Glomerular endothelial cell (primary cell): Measurements from ENCODE around the gene TESK2. TPM values are rescaled to one million over a fixed set of nuclear protein-coding genes. Genes with fewer than 3 reads are reported as not detected.
"Not testable (repeated sequence)": the region's sequence is repeated elsewhere in the genome, so short reads cannot be mapped to it uniquely, and the experiment has no call there.

ENCODE experiments used
- DNase-seq: peaks from one replicate; pipeline ENCODE4 v3.0.0-alpha.2; 2011; ENCODE audit warnings: low read depth, low spot score; ENCODE audit errors: extremely low read depth
- total RNA-seq: library from RNA; depleted of rRNA; stranded (reverse); fragments of >200 nt; gene quantifications from 2 replicates; pipeline ENCODE4 v1.2.3, GENCODE V29; 2015

TESK2 gene
- total RNA-seq, 1 donor from 2014 or later, result 2.6 TPM

DNA sequence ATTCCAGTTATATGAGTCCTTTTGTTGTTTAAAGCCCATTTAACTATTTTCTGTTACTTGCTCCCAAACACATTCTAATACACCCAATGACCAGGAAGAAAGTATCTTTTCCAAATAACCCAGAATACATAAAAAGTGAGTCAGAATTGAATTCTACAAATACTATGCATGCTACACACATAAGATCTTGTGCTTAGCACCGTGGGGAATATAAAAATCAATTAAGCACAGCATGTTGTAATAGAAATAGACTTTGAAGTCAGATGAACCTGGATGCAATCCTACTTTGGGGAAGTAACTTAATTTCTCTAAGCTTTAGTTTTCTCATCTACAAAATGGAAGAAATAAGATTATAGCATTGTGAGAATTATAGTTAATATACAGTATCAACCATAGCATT lies 110.2 kb downstream of the TESK2 start:
- no peak for DNase-seq

DNA sequence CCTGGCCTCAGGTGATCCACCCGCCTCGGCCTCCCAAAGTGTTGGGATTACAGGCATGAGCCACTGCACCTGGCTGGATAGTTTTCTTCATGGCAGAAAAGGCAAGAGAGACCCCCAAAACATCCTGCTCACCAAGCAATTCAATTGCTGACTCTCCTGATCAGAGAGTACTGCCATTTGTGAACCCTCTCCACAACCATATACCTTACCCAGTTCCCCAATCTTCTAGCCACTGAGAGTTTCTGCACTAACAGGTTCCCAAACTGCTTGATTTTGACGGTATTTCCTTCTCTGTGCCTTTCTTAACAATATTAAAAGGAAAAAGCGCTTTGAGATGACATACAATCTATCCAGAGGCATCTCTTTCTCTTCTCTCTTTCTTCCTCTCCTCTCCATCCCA lies 110.8 kb downstream of the TESK2 start:
- no peak for DNase-seq

DNA sequence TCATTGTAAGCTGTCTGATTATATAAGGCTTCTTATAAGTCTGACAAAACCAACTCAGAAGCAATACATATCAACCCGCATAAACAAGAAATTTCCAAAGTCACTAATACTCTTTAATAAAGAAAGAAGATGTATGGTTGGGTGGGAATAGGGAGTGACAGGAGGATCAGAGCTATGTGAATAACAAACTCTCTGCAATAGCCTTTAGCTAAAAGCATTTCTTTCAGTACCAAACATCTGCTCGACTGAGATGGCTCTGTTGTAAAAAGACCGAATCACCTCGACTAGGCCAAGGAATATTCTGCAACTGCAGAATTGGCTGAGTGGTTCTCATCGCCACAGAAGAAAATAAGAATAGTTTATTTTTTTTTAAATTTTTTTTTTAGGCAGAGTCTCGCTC lies 111.4 kb downstream of the TESK2 start:
- no peak for DNase-seq

DNA sequence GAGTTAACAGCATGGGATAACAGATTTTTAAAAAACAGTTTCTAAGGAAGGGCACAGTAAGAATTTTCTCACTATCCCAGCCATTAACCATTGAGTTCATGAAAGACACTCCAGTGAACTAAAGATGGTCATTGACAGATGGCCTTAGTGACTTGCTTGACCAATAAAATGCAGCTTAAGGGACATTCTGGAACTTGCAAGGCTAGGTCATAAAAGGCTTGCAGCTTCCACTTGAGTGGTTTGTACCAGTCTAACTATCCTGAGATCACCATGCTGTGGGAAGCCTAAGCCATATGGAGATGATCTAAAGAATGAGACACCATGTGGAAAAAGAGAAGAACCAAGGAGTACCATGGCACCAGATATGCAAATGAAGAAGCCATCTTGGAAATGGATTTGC lies 112.8 kb downstream of the TESK2 start:
- DNase-seq, result no peak

DNA sequence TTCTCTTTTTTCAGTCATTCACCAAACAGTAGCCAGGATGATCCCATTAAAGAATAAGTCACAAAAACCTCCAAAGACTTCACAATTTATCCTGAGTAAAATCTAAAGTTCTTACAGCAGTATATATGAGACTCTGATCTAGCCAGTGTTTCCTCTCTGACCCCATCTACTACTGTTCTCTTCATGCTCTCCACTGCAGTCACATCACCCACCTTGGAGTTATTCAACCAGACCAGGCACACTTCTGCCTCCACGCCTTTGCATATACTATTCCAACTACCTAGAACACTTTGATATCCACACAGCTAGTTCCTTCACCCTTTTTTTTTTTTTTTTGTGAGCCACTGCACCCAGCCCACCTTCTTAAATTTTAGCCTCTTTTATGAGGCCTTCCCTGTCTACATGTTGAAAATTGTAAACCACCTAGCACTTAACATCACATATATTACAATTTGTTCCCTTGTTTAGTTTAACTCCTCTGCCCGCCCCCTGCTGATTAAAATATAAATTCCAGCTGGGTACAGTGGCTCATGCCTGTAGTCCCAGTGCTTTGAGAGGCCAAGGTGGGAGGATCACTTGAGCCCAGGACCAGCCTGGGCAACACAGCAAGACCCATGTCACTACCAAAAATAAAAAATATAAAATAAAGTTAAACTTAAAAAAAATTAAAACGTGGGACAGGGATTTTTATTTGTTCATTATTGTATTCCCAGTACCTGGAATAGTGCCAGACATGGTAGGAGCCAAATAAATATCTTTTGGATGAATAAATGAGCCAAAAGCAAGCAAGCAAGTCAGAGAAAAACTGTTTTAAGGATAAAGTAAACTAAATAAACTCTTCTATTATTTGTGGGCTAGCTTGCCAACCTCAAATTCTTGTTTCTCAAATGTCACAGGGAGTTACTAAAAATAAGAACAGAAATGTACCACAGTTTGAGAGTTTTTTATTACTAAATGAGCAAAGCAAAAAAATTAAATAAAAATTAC lies 115.6 kb downstream of the TESK2 start:
- no peak for DNase-seq

DNA sequence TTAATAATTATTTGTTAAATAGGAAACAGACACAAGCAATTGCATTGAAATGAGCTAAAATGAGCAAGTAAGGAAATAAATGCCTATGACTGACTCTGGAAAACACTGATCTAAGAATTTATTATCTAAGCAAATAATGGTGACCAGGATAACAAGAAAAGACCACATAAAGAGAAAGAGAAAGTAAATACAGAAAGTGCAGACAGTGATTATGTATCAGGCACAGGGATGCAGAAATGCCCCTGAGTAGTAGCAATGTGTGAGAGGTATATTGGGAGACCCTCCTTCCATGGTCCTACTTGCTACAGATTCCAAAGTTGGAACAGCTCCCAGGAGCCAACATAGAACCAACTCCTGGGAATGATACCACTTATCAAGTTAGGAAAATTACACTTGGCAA lies 117.4 kb downstream of the TESK2 start:
- DNase-seq, result no peak

DNA sequence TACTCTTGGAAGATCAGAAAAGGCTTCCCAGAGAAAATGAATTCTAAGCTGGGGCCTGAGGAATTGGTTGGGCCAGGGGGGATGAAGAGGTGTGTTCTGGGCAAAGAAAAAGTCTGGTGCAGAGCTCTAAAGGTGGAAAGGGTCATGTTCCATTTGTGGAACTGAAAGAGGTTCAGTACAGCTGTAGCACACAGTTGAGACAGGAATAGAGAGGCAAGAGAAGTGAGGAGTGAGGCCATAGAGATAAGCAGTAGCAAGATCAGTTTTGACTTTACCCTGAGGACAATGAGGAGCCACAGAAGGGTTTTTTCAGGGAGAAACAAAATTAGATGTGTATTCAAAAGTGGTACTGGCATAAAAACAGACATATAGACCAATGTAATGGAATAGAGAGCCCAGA lies 120.4 kb downstream of the TESK2 start:
- DNase-seq, result no peak

DNA sequence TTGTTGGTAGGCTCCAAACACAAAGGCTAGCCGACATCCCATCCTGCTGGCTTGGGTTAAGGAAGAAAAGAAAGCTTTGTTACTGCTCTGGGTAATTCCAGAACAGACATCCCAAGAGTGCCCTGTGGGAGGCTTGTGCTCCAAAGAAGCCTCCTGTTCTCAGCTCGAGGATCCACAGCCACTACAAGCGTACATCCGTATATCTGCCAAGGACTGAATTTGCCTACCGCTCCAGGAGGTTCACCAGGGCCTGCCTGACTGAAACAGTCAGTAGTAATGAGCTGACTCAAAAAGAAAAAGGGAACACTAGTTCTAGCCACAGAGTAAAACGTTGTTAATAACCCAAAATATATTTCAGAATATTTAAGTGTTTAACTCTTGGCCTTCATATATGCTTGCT lies 125.9 kb downstream of the TESK2 start:
- DNase-seq, result no peak

DNA sequence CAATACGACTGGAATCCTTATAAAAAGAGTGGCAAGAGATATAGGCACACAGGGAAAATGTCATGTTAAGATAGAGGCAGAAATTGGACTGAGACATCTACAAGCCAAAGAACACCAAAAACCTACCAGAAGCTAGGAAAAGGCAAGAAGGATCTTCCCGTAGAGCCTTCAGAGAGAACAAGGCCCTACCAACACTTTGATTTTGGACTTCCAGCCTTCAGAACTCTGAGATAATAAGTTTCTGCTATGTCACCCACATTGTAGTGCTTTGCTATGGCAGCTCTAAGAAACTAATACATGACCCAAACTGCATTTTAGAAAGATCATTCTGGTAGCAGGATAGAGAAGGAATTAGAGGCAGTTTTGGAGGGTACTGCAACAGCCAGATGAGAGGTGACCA lies 126.7 kb downstream of the TESK2 start:
- DNase-seq, result no peak

DNA sequence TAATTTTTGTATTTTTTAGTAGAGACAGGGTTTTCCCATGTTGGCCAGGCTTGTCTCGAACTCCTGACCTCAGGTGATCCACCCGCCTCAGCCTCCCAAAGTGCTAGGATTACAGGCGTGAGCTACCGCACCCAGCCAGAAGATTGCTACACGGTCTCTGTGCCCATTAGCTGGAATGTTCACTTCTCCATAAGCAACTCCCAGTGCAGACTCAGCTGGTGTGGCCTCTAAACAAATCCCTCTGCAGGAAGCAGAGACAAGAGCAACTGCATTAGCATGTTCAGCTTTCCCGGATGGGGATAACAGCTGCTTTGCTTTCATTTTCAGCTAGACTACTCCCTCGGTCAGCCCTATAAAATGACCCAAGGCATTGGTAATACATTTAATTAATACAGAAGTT lies 130.0 kb downstream of the TESK2 start:
- DNase-seq, result not testable (repeated sequence)

DNA sequence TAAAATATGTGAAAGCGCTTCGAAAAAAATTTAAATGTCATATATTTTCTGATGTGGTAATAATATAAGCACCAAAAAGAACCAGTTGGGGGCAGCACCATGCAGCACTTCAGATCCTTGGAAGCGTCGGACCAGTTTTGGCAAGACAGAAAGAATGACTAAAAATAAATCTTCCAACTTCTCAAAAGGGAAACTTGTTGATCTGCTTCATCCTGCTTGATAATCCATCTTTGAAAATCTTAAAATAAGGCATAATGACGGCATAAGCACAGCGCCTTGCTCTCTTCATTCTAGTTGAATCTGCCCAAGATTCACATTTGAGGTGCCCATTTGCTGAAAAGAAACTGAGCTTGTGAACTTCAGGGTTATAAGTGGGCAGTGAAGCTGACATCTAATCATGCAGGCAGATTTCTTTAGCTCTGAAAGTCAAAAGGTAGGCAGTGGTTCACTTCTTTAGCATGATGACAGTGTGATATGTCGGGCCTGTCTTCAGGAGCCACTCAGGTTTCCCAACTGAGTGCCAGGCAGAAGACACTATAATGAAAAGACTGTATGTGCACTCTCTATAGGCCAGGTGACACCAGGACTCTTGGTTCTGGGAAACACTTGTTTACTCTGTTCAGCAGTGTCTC lies 131.0 kb downstream of the TESK2 start:
- DNase-seq, result peak; percentile 29

DNA sequence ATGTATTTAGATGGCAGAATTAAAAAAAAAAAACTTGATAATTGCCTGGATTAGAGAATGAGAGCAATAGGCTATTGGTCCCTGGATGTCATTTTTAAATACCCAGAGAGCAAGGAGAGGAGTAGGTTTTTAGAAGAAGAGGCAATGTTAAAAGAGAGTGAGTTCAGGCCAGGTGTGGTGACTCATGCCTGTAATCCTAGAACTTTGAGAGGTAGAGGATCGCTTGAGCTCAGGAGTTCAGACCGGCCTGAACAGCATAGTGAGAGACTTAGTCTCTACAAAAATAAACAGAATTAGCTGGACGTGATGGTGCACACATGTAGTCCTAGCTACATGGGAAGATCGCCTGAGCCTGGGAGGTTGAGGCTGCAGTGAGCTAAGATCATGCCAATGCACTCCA lies 134.8 kb downstream of the TESK2 start:
- no peak for DNase-seq

DNA sequence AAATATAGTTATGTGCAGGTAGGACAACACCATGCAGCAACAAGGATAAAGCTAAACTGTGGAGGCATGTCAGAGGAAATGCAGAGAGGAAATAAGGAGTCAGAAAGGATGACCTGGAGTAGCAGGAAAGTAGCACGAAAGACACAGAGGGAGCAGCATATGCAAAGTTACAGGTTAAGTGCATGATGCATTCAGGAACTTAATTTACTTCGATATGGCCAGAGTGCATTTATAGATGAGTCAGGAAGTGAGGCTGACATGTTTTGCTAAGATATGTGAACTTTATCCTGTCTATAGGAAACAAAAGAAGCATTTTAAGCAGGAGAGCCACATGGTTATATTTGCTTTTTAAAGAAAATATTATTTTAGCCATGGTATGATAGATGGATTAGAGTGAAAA lies 135.3 kb downstream of the TESK2 start:
- no peak for DNase-seq

DNA sequence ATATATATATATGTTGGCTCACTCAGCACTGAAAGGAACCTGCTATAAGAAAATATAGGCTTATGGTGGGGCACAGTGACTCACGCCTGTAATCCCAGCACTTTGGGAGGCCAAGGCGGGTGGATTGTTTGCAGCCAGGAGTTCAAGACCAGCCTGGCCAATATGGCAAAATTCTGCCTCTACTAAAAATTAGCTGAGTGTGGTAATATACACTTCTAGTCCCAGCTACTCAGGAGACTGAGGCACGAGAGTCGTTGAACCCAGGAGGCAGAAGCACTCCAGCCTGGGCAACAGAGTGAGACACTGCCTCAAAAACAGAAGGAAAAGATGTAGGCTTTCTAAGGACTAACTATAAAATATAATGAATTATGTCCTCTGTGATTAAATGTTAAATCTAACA lies 136.1 kb downstream of the TESK2 start:
- no peak for DNase-seq

DNA sequence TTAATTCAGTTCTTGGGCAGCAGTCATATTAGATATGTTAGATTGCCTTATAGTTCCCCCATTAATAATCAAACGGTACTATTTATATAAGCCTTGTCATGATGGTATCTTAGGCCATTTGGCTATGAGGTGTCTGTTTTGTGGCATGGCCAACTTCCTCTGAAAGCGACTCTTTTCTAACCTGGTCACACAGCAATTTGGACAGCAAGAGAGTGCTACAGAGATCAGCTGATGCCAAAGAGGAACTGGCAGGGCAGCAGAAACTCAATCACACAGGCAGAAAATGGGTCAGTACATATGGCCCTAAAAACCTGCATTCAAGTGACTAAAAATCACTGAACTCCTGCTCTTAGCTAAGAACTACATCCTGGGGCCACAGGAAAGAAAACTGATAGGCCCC lies 137.3 kb downstream of the TESK2 start:
- DNase-seq, result no peak

DNA sequence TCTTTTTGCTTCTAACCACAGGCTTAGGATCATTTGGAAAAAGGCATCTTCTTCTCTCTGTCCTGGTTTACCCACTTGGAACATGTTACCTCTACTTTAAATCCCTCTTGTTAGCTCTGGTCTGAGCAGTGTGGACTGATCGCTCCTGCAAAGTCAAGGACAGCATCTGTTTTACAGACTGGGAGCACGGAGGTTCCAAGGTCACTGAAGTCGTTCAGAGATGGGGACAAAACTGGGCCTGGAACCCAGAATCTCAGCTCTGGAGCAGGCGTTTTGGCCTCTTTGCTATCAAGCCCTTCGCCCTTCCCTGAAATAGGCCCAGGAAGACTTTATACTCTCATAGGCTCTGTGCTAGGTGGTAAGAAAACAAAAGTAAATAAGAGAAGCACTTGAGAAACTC lies 139.5 kb downstream of the TESK2 start:
- no peak for DNase-seq

DNA sequence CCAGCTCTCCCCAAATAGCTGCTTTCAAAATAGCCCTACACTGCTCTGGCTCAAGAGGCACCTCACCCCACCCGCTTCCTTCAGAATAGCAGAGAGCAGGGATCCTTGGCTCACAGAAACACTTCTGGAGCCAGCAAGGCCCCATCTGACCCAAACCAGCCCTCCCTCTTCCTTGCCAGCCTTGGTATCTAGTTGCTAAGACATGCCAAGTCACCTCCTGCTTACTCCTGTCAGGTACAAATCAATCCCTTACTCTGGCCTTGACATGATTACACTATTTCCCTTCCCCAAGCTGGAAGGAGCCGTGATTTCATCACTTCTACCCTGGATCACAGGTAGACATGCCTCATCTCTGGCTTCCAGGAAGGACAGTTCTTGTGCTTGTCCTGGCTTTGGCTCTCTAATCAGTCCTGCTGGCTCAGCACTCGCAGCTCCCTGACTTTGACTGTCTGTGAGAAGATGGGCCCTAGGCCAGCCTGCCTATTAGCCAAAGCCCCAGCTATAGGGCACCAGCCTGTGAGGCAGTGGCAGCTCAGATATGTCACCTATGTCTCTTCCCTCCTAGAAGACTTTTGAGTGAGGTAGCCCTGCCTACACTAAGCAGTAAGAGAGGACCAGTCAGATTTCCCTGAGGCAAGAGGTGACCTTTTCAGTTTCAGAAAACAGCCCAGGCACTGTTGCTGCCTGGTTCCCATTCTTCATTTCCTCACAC lies 141.8 kb downstream of the TESK2 start:
- no peak for DNase-seq

DNA sequence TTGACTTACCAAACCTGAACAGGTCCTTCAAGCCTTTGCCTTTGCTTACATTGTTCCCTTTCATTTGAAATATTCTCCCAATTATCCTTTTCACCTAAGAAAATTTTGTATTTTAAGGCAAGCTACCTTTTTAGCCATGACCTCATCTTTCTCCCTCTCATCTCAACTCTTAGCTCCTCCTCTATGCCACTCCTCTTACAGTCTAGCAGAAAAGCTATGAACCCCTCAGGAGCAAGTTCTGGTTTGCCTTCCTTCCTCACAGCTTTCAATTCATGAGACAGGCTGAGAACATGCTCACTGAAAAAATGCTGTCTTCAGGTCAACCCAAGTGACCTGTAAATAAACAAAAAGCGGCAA lies 142.4 kb downstream of the TESK2 start:
- no peak for DNase-seq

DNA sequence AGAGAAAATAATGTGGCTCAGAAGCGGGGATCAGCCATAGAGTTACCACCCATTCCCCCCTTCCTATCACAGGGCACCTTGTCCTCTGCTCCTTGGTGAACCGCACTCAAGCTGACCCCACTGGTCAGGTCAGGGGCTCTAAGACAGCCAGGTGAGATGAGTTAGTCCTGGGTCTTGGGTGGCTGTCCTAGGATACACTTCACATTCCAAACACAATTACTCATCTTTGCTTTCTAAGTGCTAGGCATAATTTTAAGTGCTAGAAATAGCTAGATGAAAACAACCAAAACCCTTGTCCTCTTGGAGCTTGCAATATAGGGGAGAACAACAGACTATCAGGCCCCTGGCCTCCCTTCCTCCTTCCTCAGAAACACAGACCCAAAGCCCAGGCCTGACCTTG lies 142.9 kb downstream of the TESK2 start:
- no peak for DNase-seq

DNA sequence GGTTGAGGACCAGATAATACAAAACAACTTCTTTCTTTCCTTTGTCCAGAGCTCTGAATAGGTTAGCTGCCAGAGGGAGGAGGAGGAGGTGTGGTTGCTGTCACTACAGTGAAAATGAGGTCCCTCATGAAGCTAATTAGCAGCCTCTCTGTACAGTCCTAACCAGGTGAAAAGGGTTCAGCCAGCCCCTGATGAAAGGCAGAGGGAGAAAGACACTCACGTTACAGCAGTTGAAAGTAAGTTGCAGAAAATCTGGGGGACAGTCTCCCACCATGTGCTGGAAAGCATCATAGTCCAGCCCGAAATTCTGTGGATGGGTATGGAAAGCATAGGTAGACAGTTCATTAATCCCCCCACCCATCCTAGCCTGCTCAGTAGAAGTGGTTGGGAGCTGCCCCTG lies 144.5 kb downstream of the TESK2 start:
- DNase-seq, result no peak

DNA sequence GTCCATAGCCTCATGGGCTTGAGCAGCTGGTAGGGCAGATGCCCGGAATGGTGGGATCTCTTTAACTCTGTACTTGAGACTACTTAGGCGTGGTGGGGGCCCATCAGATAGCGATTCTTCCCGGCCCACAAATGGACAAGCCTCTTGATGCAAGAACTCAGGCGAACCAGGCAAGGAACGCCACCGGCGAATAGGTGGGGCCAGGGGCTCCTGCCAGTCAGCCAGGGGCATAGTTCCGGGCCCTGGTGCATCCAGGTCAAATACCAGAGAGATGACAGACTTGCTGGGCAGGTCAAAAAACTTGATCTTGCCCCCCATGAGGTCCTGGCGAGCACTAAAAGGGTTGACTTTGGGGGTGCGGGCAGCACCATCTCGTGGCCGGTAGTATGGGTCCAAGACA lies 145.9 kb downstream of the TESK2 start:
- no peak for DNase-seq

DNA sequence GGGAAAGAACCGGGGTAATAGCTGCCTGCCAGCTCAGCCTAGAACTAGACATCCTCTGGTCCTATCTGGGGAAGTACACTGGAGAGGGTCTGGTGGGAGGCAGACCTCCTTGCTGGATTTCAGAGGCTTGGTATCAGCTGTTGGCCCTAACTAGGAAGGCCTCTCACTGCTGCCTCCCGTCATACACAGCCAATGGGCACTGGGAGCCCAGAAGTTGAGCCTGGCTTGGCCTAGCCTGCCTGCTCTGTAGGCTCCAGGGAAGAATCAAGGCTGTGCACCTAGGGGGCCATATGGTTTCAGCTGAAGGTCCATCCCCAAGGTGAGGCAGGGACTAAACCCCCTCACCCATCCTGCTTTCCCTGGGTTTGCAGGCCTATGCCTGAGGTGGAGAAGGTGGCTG lies 146.5 kb downstream of the TESK2 start:
- no peak for DNase-seq
